AG10803 (cell line): Measurements from ENCODE around the gene APBA2.

ENCODE experiments used
- DNase-seq: peaks from one replicate; pipeline ENCODE4 v3.0.0; 2010; ENCODE audit warnings: low read depth
- H3K4me3 ChIP-seq: 2 replicates; pipeline ENCODE4 v1.5.1; 2011; ENCODE audit warnings: mild to moderate bottlenecking, low read length, control low read depth
- CTCF ChIP-seq: conservative IDR thresholded peaks from 2 replicates; pipeline ENCODE4 v1.5.1; 2011; ENCODE audit warnings: mild to moderate bottlenecking, low read length, control low read depth, inconsistent platforms

Gene APBA2

GRCh38 chr15:29071882-29072273 lies 186.1 kb downstream of the APBA2 start:
- H3K4me3 ChIP-seq, result no peak overlapping the region
- TF ChIP-seq CTCF, result no peak
- no peak for DNase-seq

DNA sequence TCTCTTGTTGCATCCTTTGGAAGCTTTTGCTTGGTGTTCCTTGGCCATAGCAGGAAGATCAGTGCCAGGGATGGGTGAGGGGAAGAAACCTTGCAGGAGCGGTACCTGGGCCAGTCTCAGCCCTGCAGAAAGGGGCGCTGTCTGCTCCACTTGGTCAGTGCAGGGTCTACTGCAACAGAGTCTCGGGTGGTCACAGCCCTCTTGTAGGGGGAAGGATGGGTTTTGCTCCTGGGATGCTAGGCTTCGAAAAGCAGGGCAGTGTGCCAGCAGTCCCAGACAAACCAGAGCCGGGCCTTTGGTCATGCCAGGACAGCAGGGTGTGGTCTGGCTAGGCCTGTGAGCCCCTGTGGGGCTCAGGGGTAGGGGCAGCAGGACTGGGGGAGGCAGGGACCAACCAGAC lies 186.7 kb downstream of the APBA2 start:
- TF ChIP-seq CTCF, result no peak
- DNase-seq, result no peak

GRCh38 chr15:29074045-29074444 lies 188.3 kb downstream of the APBA2 start:
- no peak for TF ChIP-seq CTCF
- DNase-seq, result no peak
- no peak overlapping the region for H3K4me3 ChIP-seq

More for the DNA sequence above, 186.7 kb downstream of the APBA2 start:
- H3K4me3 ChIP-seq, result no peak overlapping the region

DNA sequence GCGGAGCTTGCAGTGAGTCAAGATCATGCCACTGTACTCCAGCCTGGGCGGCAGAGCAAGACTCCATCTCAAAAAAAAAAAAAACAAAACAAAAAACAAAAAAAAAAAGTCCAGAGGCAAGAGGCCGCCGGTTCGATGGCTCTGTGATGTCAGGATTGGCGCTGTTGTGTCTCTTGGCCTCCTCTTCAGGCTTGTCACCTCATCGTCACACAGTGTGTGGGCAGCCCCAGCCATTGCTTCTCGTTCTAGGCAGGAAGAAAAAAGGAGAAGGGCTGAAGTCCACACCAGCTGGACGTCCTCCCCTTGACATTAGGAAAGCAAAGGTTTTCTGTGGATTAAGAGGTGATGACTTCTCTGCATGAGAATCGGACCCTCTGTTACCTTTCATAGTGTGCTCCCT lies 192.8 kb downstream of the APBA2 start:
- no peak overlapping the region for H3K4me3 ChIP-seq
- DNase-seq, result no peak
- TF ChIP-seq CTCF, result no peak

GRCh38 chr15:29079479-29079878 lies 193.7 kb downstream of the APBA2 start:
- no peak overlapping the region for H3K4me3 ChIP-seq
- DNase-seq, result no peak

GRCh38 chr15:29081781-29082180 lies 196.0 kb downstream of the APBA2 start:
- no peak for DNase-seq
- no peak overlapping the region for H3K4me3 ChIP-seq
- TF ChIP-seq CTCF, result no peak

More at GRCh38 chr15:29079479-29079878, 193.7 kb downstream of the APBA2 start:
- TF ChIP-seq CTCF, result no peak

GRCh38 chr15:29083161-29083560 lies 197.4 kb downstream of the APBA2 start:
- TF ChIP-seq CTCF, result no peak
- DNase-seq, result no peak

More at GRCh38 chr15:29083161-29083560, 197.4 kb downstream of the APBA2 start:
- H3K4me3 ChIP-seq, result no peak overlapping the region
